OCI-LY3 (cell line): ENCODE measurements around the gene ARHGEF28.

Experiments
- EZH2phosphoT487 ChIP-seq: fragments of 200-600 bp; shearing (Covaris generic); IDR thresholded peaks from 2 replicates; pipeline ENCODE4 v1.6.1; 2018; ENCODE audit warnings: antibody characterized with exemption, mixed run types, low read depth
- TF ChIP-seq, protein P1 (sequence below): fragments of 200-600, 300-600 bp; sonication (generic); IDR thresholded peaks from 2 replicates; pipeline ENCODE4 v1.5.1; 2014; ENCODE audit warnings: antibody characterized with exemption, low read length, low read depth

GRCh38 chr5:73727470-73727869 lies 101.5 kb downstream of the ARHGEF28 start:
- TF ChIP-seq, protein P1, sequence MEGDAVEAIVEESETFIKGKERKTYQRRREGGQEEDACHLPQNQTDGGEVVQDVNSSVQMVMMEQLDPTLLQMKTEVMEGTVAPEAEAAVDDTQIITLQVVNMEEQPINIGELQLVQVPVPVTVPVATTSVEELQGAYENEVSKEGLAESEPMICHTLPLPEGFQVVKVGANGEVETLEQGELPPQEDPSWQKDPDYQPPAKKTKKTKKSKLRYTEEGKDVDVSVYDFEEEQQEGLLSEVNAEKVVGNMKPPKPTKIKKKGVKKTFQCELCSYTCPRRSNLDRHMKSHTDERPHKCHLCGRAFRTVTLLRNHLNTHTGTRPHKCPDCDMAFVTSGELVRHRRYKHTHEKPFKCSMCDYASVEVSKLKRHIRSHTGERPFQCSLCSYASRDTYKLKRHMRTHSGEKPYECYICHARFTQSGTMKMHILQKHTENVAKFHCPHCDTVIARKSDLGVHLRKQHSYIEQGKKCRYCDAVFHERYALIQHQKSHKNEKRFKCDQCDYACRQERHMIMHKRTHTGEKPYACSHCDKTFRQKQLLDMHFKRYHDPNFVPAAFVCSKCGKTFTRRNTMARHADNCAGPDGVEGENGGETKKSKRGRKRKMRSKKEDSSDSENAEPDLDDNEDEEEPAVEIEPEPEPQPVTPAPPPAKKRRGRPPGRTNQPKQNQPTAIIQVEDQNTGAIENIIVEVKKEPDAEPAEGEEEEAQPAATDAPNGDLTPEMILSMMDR: no peak
- TF ChIP-seq EZH2phosphoT487: no peak
